ENCODE results near the gene MDGA2. TPM values are rescaled to one million over a fixed set of nuclear protein-coding genes. Genes with fewer than 3 reads are reported as not detected.
"Not testable (repeated sequence)": the region's sequence is repeated elsewhere in the genome, so short reads cannot be mapped to it uniquely, and the experiment has no call there.

Gene MDGA2
- total RNA-seq, 2 donors from 2014 or later, result not detected

GRCh38 chr14:47191700-47192099 is 483.7 kb downstream of the MDGA2 start:
- H3K9me3 ChIP-seq, result no peaks in the 10 kb centered on the region
- no peak for TF ChIP-seq CTCF (IDR thresholded peaks at IDR 0.05)
- no peak for TF ChIP-seq POLR2A (IDR thresholded peaks at IDR 0.05)
- H3K4me3 ChIP-seq, result no peak overlapping the region
- intact Hi-C loops (cut with DNase I), result no loop called here
- DNase-seq (no peak), ATAC-seq (no peak)
- H3K4me1 ChIP-seq, result no peaks in the 10 kb centered on the region
- no peaks in the 10 kb centered on the region for H3K36me3 ChIP-seq (replicated peaks in 1 of 2; ENCODE audit: insufficient read depth in 1 of 2, low read depth in 2 of 2)
- H3K27ac ChIP-seq, result no peak overlapping the region
- WGBS, 2 donors, result 69 to 72% methylated on average over 2 of the region's 2 CpGs
- H3K27me3 ChIP-seq, result no peaks in the 10 kb centered on the region

DNA sequence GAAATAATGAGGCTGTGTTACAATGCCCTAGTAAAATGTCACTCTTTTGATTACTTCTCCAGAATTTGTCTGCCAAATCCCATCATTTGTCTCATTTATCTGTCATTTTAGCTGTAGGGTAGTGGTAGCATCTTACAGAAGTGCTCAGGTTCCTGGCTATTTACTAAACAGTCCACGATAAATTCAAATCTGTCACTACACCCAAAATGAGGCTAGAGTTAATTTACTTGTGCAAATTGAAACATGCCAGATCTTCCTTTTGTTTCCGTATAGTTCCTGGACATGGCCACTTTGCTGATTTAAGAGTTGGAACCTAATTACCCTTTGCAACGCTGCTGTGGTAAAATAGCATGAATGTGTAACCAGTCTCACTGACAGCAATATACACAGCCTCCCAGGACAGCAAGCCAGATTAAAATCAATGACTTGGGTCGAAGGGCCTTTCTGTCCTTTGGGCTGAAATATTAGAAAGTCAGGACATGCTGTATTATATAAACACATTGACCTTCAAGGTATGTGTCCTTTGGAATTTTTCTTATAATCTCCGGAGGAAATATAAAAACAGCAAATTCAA is 485.4 kb downstream of the MDGA2 start:
- TF ChIP-seq CTCF (IDR thresholded peaks at IDR 0.05) (no peak), POLR2A (IDR thresholded peaks at IDR 0.05) (no peak)
- WGBS, 2 donors, result 35 to 44% methylated on average over 5 of the region's 5 CpGs
- intact Hi-C loops (cut with DNase I), result no loop called here

GRCh38 chr14:47186486-47186885 is 488.9 kb downstream of the MDGA2 start:
- no peak overlapping the region for H3K27ac ChIP-seq
- H3K4me1 ChIP-seq, result no peaks in the 10 kb centered on the region
- ATAC-seq (no peak), DNase-seq (no peak)
- no peaks in the 10 kb centered on the region for H3K27me3 ChIP-seq
- 46 to 54% methylated on average over 2 of the region's 2 CpGs for WGBS, 2 donors
- no peaks in the 10 kb centered on the region for H3K36me3 ChIP-seq (replicated peaks in 1 of 2; ENCODE audit: insufficient read depth in 1 of 2, low read depth in 2 of 2)
- H3K9me3 ChIP-seq, result no peaks in the 10 kb centered on the region
- intact Hi-C loops (cut with DNase I), result no loop called here
- no peak overlapping the region for H3K4me3 ChIP-seq
- TF ChIP-seq CTCF (IDR thresholded peaks at IDR 0.05), result no peak
- TF ChIP-seq POLR2A (IDR thresholded peaks at IDR 0.05), result no peak

More for the DNA sequence above, 485.4 kb downstream of the MDGA2 start:
- Histone ChIP-seq H3K4me1 (no peaks in the 10 kb centered on the region), H3K27me3 (no peaks in the 10 kb centered on the region), H3K36me3 (replicated peaks in 1 of 2; ENCODE audit: insufficient read depth in 1 of 2, low read depth in 2 of 2) (no peaks in the 10 kb centered on the region), H3K4me3 (no peak overlapping the region), H3K9me3 (no peaks in the 10 kb centered on the region), H3K27ac (no peak overlapping the region)
- ATAC-seq (no peak), DNase-seq (no peak)

- 73 to 79% methylated on average over 1 of the region's 1 CpG for WGBS, 2 donors
- ATAC-seq, result no peak
These were observed 495.5 kb downstream of the MDGA2 start for GRCh38 chr14:47179906-47180305.

GRCh38 chr14:47171896-47172295 is 503.5 kb downstream of the MDGA2 start:
- DNase-seq; intact Hi-C loops (cut with DNase I): not testable (repeated sequence)

More at GRCh38 chr14:47179906-47180305, 495.5 kb downstream of the MDGA2 start:
- no peaks in the 10 kb centered on the region for H3K9me3 ChIP-seq
- DNase-seq, result no peak
- no peaks in the 10 kb centered on the region for H3K27me3 ChIP-seq
- intact Hi-C loops (cut with DNase I), result no loop called here
- H3K36me3 ChIP-seq (replicated peaks in 1 of 2; ENCODE audit: insufficient read depth in 1 of 2, low read depth in 2 of 2), result no peaks in the 10 kb centered on the region
- H3K4me1 ChIP-seq, result no peaks in the 10 kb centered on the region
- TF ChIP-seq CTCF (IDR thresholded peaks at IDR 0.05) (no peak), POLR2A (IDR thresholded peaks at IDR 0.05) (no peak)
- no peak overlapping the region for H3K4me3 ChIP-seq
- H3K27ac ChIP-seq, result no peak overlapping the region

More at GRCh38 chr14:47171896-47172295, 503.5 kb downstream of the MDGA2 start:
- WGBS, 2 donors, result 80 to 92% methylated on average over 5 to 10 of the region's 10 CpGs
- H3K9me3 ChIP-seq; ATAC-seq; H3K36me3 ChIP-seq (replicated peaks in 1 of 2; ENCODE audit: insufficient read depth in 1 of 2, low read depth in 2 of 2); H3K27me3 ChIP-seq; H3K27ac ChIP-seq; H3K4me3 ChIP-seq; H3K4me1 ChIP-seq: not testable (repeated sequence)
